ENCODE results near the gene AMH.

The AMH gene

GRCh38 chr19:2235381-2236063 lies 13.6 kb upstream of the AMH start:
- no peak for DNase-seq (ENCODE audit: low read depth in 1 of 2, low spot score in 1 of 2)

GRCh38 chr19:2236064-2236313 lies 13.1 kb upstream of the AMH start:
- no peak for DNase-seq (ENCODE audit: low read depth in 1 of 2, low spot score in 1 of 2)

GRCh38 chr19:2236314-2237050 lies 12.6 kb upstream of the AMH start, which contains the start of the genes PLEKHJ1 and SF3A2:
PLEKHJ1 (minus strand) TSS chr19:2236329; CDS start chr19:2236248, 81 bp downstream.
SF3A2 (plus strand) TSS chr19:2236824; CDS start chr19:2243419, 6,595 bp downstream.
- DNase-seq (ENCODE audit: low read depth in 1 of 2, low spot score in 1 of 2) = peak; percentile 97 to 98

- no peak for DNase-seq (ENCODE audit: low read depth in 1 of 2, low spot score in 1 of 2)
Measured at GRCh38 chr19:2237051-2237868, 11.9 kb upstream of the AMH start.

- DNase-seq (ENCODE audit: low read depth in 1 of 2, low spot score in 1 of 2) = no peak
Measured at GRCh38 chr19:2237869-2238153, 11.3 kb upstream of the AMH start.

GRCh38 chr19:2239173-2239572 lies 9.9 kb upstream of the AMH start:
- no peak for DNase-seq (ENCODE audit: low read depth in 1 of 2, low spot score in 1 of 2)

- DNase-seq (ENCODE audit: low read depth in 1 of 2, low spot score in 1 of 2) = no peak
Measured at GRCh38 chr19:2239771-2240770, 9.1 kb upstream of the AMH start.

- no peak for DNase-seq (ENCODE audit: low read depth in 1 of 2, low spot score in 1 of 2)
Measured at GRCh38 chr19:2240881-2241760, 8.0 kb upstream of the AMH start.

GRCh38 chr19:2242092-2242537 lies 7.0 kb upstream of the AMH start:
- DNase-seq (ENCODE audit: low read depth in 1 of 2, low spot score in 1 of 2) = no peak

GRCh38 chr19:2242816-2243215 lies 6.3 kb upstream of the AMH start:
- DNase-seq (ENCODE audit: low read depth in 1 of 2, low spot score in 1 of 2) = no peak

- no peak for DNase-seq (ENCODE audit: low read depth in 1 of 2, low spot score in 1 of 2)
Measured at GRCh38 chr19:2243274-2244124, 5.6 kb upstream of the AMH start.

GRCh38 chr19:2244125-2244411 lies 5.1 kb upstream of the AMH start:
- no peak for DNase-seq (ENCODE audit: low read depth in 1 of 2, low spot score in 1 of 2)

- no peak for DNase-seq (ENCODE audit: low read depth in 1 of 2, low spot score in 1 of 2)
Measured at GRCh38 chr19:2244486-2244885, 4.6 kb upstream of the AMH start.

GRCh38 chr19:2245273-2245672 lies 3.9 kb upstream of the AMH start:
- DNase-seq (ENCODE audit: low read depth in 1 of 2, low spot score in 1 of 2) = no peak

- no peak for DNase-seq (ENCODE audit: low read depth in 1 of 2, low spot score in 1 of 2)
Measured at GRCh38 chr19:2246014-2246620, 3.0 kb upstream of the AMH start.

GRCh38 chr19:2246801-2247361 lies 2.2 kb upstream of the AMH start:
- DNase-seq (ENCODE audit: low read depth in 1 of 2, low spot score in 1 of 2) = no peak

- DNase-seq (ENCODE audit: low read depth in 1 of 2, low spot score in 1 of 2) = no peak
Measured at GRCh38 chr19:2247433-2248101, 1.6 kb upstream of the AMH start.

Measured in stimulated activated CD4-positive, alpha-beta T cell treated with anti-CD3 and anti-CD28 coated beads, Interleukin-15, amount 100 ng/mL, for 1 hour (primary cell).